Spleen (tissue), 7 donors: ENCODE measurements around the gene TRAF1.

Experiments
- POLR2A ChIP-seq, 3 donors: fragments of 450-650 bp; IDR thresholded peaks; one replicate each; pipeline ENCODE4 v1.5.1; 2017; ENCODE audit warnings: antibody characterized with exemption in 3 of 3, mild to moderate bottlenecking in 1 of 3
- POLR2AphosphoS5 ChIP-seq, 3 donors: sonication (generic); formaldehyde crosslinking; IDR thresholded peaks; one replicate each; pipeline ENCODE4 v1.5.1; 2017; ENCODE audit warnings: antibody characterized with exemption in 3 of 3
- TF ChIP-seq, protein P1 (sequence below), 11 experiments: fragments of 200-600 bp in 7 of 11; fragments of 450-650 bp in 4 of 11; sonication (generic) in 4 of 11; IDR thresholded peaks in 8 of 11; conservative IDR thresholded peaks in 3 of 11; 1 replicate in 7 of 11; 2 replicates in 4 of 11; pipeline versions ENCODE4 v1.4.0 to v1.8.0; 2016 to 2021; ENCODE audit warnings: antibody characterized with exemption in 11 of 11, inconsistent platforms in 4 of 11, mild to moderate bottlenecking in 1 of 11
- donor health status: DM: no; HTN: no; CAD: no; lungs with moderate emphysema.
- donor health status: DM: no; HTN: no; CAD: no.
- donor health status: DM: no; HTN: no; CAD: no.

DNA sequence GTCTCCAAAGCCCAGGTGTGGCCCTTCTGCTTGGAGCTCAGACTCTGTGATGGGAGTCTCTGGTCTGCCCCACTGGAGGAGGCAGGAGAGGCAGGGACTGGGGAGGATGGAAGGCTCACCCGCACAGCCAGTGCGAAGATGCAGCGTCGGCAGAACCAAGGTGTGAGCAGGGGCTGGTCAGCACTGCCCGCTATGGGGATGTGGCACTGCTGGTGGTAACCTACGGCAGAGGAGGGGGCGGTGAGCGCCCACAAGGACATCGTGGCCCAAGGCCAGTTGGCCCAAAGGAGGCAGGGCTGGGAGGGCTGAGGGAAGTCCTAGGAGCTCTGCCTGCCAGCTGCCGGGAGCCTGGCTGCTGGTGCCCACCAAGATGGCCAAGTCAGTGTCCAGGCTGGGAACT, 56.9 kb downstream of the TRAF1 start:
- TF ChIP-seq POLR2A (IDR thresholded peaks at IDR 0.05) (no peak), POLR2AphosphoS5 (IDR thresholded peaks at IDR 0.05) (peak in 1 of 3 donors; percentile 16)
- TF ChIP-seq, protein P1, sequence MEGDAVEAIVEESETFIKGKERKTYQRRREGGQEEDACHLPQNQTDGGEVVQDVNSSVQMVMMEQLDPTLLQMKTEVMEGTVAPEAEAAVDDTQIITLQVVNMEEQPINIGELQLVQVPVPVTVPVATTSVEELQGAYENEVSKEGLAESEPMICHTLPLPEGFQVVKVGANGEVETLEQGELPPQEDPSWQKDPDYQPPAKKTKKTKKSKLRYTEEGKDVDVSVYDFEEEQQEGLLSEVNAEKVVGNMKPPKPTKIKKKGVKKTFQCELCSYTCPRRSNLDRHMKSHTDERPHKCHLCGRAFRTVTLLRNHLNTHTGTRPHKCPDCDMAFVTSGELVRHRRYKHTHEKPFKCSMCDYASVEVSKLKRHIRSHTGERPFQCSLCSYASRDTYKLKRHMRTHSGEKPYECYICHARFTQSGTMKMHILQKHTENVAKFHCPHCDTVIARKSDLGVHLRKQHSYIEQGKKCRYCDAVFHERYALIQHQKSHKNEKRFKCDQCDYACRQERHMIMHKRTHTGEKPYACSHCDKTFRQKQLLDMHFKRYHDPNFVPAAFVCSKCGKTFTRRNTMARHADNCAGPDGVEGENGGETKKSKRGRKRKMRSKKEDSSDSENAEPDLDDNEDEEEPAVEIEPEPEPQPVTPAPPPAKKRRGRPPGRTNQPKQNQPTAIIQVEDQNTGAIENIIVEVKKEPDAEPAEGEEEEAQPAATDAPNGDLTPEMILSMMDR (IDR thresholded peaks at IDR 0.05 in 8 of 11, conservative IDR thresholded peaks at IDR 0.05 in 3 of 11): no peak
